AG10803 (cell line): ENCODE data around the gene CHN2.
A peak's percentile ranks its signal among the peaks of the same experiment; 100 is the strongest.

Experiments
- DNase-seq: peaks from one replicate; pipeline ENCODE4 v3.0.0; 2010; ENCODE audit warnings: low read depth
- H3K4me3 ChIP-seq: 2 replicates; pipeline ENCODE4 v1.5.1; 2011; ENCODE audit warnings: mild to moderate bottlenecking, low read length, control low read depth
- TF ChIP-seq, protein P1 (sequence below): conservative IDR thresholded peaks from 2 replicates; pipeline ENCODE4 v1.5.1; 2011; ENCODE audit warnings: mild to moderate bottlenecking, low read length, control low read depth, inconsistent platforms

CHN2 gene

DNA sequence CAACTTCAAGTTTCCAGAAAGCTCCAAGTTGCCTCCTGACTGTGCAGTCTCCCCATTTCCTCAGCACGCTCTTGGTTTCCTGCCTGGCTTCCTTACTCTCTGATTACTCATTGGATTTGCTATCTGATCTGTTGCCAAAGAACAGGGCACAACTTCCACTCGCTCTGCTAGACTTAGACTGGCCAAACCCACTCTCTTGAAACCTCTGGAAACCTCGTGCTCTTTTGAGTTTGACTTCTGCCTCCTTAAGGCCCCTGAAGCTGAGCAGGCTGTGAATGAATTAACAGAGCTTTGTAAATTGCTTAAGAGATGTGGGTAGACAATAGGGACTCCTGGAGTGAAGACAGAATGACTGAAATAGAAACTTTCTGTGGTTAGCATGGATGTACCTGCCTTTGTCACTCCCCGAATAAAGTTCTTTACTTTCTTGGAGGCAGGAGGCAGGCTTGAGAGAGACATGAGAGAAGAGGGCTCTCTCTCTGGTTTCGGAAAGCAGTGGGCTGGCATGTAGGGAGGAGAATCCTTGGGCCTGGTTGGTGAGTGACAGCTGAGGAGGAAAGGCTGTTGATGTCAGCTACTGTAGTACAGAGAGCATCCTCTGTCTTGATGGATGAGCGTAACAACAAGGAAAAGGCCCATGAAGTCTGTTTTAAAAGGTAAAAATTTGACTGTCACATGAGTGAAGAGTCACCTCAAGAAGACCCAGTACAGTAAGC is 70.8 kb downstream of the CHN2 start:
- no peak overlapping the region for H3K4me3 ChIP-seq
- TF ChIP-seq, protein P1, sequence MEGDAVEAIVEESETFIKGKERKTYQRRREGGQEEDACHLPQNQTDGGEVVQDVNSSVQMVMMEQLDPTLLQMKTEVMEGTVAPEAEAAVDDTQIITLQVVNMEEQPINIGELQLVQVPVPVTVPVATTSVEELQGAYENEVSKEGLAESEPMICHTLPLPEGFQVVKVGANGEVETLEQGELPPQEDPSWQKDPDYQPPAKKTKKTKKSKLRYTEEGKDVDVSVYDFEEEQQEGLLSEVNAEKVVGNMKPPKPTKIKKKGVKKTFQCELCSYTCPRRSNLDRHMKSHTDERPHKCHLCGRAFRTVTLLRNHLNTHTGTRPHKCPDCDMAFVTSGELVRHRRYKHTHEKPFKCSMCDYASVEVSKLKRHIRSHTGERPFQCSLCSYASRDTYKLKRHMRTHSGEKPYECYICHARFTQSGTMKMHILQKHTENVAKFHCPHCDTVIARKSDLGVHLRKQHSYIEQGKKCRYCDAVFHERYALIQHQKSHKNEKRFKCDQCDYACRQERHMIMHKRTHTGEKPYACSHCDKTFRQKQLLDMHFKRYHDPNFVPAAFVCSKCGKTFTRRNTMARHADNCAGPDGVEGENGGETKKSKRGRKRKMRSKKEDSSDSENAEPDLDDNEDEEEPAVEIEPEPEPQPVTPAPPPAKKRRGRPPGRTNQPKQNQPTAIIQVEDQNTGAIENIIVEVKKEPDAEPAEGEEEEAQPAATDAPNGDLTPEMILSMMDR: no peak
- peak; percentile 3 for DNase-seq

DNA sequence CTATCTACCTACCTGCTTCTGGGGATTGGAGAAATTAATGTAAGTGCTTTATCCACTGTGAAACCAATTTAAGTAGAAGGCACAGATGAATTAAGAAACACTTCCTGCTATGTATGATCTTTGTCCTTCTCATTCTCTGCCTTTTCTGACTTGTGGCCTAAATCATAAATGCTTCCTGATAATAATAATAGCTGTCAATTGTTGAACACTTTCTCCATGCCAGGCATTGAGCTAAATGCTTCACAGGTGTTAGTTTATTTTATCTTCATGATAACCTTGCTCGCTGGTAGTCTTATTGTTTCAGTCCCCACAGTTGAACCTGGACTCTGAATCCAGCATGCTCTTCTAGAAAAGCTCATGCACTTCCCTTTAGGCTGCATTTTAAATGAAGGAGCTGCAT is 75.4 kb downstream of the CHN2 start:
- DNase-seq: no peak
- TF ChIP-seq, protein P1: no peak
- no peak overlapping the region for H3K4me3 ChIP-seq

GRCh38 chr7:29270594-29271318 is 76.2 kb downstream of the CHN2 start:
- TF ChIP-seq, protein P1: no peak
- DNase-seq: no peak
- no peak overlapping the region for H3K4me3 ChIP-seq

DNA sequence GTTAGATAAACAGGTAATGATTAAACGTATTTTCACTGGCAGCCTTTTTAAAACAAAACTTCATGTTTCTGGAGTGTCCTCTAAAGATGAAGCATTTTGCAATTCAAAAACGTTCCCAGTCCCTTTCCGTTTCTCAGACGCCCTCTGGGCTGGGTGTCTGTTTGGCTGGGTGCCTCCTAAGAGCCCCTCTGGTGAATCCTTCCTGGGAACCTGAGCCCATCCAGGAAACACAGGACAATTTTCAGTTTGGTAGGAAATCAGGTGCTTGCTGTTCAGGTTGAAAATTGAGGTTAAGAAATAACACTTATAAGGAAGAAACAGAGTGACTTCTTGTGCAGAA is 76.7 kb downstream of the CHN2 start:
- no peak overlapping the region for H3K4me3 ChIP-seq
- no peak for DNase-seq
- TF ChIP-seq, protein P1: no peak

DNA sequence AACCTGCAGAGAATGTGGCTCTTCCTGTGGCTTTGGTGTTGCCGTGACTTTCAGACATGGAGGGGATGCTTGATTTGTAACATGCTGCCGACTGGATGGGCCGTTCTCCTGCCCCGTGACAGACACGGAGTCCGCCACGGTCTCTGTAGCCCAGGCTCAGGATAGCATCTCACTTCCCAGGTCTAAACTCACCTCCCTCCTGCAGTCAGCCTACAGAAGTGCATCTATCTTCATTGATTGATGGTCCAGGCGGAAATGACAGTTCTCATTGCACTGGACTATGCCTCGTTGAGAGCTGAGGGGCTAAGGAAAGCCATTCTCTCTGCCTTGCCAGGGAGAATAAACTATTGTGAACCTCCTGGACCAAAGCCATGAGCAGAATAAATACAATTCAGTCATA is 77.5 kb downstream of the CHN2 start:
- TF ChIP-seq, protein P1: no peak
- H3K4me3 ChIP-seq: no peak overlapping the region
- DNase-seq: no peak

DNA sequence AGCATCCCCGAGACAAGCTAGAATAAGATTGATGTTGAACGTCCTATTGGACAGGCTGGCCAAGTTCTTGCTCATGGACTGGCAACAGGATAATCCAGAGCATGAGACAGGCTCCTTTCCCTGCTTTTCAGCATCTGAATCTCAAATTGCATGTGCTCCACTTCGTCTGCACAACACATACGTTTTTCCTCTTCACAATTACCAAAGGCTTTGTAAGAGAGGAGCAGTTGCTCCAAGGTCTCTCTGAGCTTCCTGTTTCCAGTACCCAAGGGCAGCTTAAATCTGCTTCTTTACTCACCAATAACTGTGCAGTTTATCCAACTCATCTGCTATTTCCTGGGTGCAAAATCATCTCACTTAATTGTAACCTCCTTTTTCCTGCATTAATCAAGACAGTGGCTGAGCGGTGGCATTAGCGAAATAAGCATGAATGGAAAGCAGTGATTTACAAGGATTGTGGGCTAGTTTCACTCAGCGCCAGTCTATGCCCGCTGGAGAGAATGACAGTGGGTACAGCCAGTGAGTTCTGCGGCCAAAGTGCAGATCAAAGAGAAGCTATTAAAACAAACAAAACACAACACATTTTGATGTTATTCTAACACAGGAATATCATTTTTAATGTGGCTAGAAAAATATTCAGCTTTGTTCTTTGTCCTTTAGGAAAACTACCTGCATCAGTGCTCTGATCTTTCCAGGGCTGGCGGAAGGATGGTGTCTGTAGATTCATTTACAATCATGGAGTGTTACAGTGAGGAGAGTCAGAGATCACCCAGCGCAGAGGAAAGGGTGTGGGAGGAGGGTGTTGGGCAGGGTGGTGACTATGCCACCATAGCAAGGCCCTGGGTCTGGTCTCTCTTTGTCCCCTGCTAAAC is 79.8 kb downstream of the CHN2 start:
- TF ChIP-seq, protein P1: no peak
- no peak overlapping the region for H3K4me3 ChIP-seq
- peak; percentile 11 for DNase-seq
